Caco-2 (cell line): ENCODE measurements around the gene SLC9A4. TPM values are rescaled to one million over a fixed set of nuclear protein-coding genes. Genes with fewer than 3 reads are reported as not detected.

Experiments used
- BruUV-seq: library from RNA; stranded (reverse); fragments of 400-500 nt; replicated peaks from 2 replicates; lab custom pipeline; 2021; lab: Mats Ljungman, UMichigan
- CTCF ChIA-PET: fragments of 300-600 bp; sonication (Branson Sonifier 250); formaldehyde crosslinking; loops from one replicate; lab custom pipeline; 2022; ENCODE audit warnings: antibody characterized with exemption; lab: Charles Lee
- POLR2A ChIA-PET: fragments of 300-600 bp; sonication (Branson Sonifier 250); formaldehyde crosslinking; loops from one replicate; lab custom pipeline; 2022; ENCODE audit warnings: antibody characterized with exemption; lab: Charles Lee
- DNase-seq, 2 experiments: peaks; one replicate each; pipeline versions ENCODE4 v3.0.0 to v3.0.0-alpha.2; 2020 to 2022
- H3K27me3 ChIP-seq: replicated peaks from 2 replicates; pipeline ENCODE4 v1.6.0; 2011; ENCODE audit warnings: low read length; ENCODE audit not compliant: control insufficient read depth, insufficient read depth
- H3K36me3 ChIP-seq: 2 replicates; pipeline ENCODE4 v1.5.1; 2011; ENCODE audit warnings: low read length; ENCODE audit not compliant: control insufficient read depth, insufficient read depth
- H3K4me1 ChIP-seq: fragments of 250-450 bp; sonication (Bioruptor Pico); 2 replicates; pipeline ENCODE4 v1.5.1; 2020; ENCODE audit warnings: mild to moderate bottlenecking
- H3K4me3 ChIP-seq: 2 replicates; pipeline ENCODE4 v1.5.1; 2011; ENCODE audit warnings: low read depth, mild to moderate bottlenecking, control low read depth, low read length
- H3K9me3 ChIP-seq: fragments of 250-450 bp; sonication (Bioruptor Pico); 2 replicates; pipeline ENCODE4 v1.5.1; 2020; ENCODE audit warnings: mild to moderate bottlenecking, moderate library complexity
- H3K27ac Mint-ChIP-seq: one replicate; pipeline ENCODE4 v1.8.0; 2022; ENCODE audit warnings: mixed read lengths; ENCODE audit not compliant: unreplicated experiment
- H3K27me3 Mint-ChIP-seq: one replicate; pipeline ENCODE4 v1.8.0; 2022; ENCODE audit warnings: mixed read lengths; ENCODE audit not compliant: insufficient read depth, unreplicated experiment
- H3K36me3 Mint-ChIP-seq: one replicate; pipeline ENCODE4 v1.8.0; 2022; ENCODE audit warnings: mild to moderate bottlenecking, mixed read lengths; ENCODE audit not compliant: insufficient read depth, unreplicated experiment
- H3K4me1 Mint-ChIP-seq: one replicate; pipeline ENCODE4 v1.8.0; 2022; ENCODE audit warnings: low read depth, mixed read lengths; ENCODE audit not compliant: unreplicated experiment
- H3K4me3 Mint-ChIP-seq: one replicate; pipeline ENCODE4 v1.8.0; 2022; ENCODE audit warnings: mild to moderate bottlenecking, moderate library complexity, mixed read lengths; ENCODE audit not compliant: unreplicated experiment
- H3K9me3 Mint-ChIP-seq: one replicate; pipeline ENCODE4 v1.8.0; 2022; ENCODE audit warnings: mixed read lengths; ENCODE audit not compliant: unreplicated experiment
- intact Hi-C: fragments of 100-400 bp; cut with micrococcal nuclease; formaldehyde crosslinking; loops from one replicate; pipeline ENCODE4 v1.10.0; 2022; ENCODE audit not compliant: unreplicated experiment
- total RNA-seq: library from RNA; stranded (reverse); gene quantifications from 2 replicates; pipeline ENCODE4 v1.2.3, GENCODE V29; 2022
- TF ChIP-seq, protein P1 (sequence below), 2 experiments: fragments of 200-600 bp in 1 of 2; IDR thresholded peaks; 1 replicate in 1 of 2; 2 replicates in 1 of 2; pipeline versions ENCODE4 v1.5.1 to v1.8.0; 2011 to 2022; ENCODE audit warnings: antibody characterized with exemption in 1 of 2, control low read depth in 1 of 2, inconsistent platforms in 1 of 2, low read depth in 1 of 2, low read length in 1 of 2, mild to moderate bottlenecking in 1 of 2, moderate library complexity in 1 of 2; ENCODE audit not compliant: insufficient read depth in 1 of 2, severe bottlenecking in 1 of 2, unreplicated experiment in 1 of 2

SLC9A4 gene
- total RNA-seq, 1 experiment from 2014 or later = 1.4 TPM

DNA sequence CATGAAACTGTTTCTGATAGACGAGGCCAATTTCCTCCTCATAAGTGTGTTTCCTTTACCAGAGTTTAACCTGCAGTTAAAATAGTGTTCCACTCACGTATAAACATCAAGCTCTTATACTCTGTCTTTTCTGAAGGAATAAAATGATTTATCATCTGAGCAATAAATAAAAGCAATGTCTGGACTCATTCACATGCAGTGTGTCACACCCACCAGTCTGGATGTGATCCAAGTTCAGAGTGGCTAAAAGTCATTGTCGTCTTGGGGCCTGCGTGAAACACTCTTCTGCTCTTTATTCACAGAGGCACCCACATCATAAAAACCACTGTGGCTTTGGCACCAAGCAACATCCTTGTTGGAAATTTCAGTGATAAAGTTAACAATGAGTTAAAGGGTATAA lies 19.5 kb upstream of the SLC9A4 start:
- Histone ChIP-seq H3K4me3 (no peak overlapping the region), H3K36me3 (no peaks in the 10 kb centered on the region), H3K9me3 (no peaks in the 10 kb centered on the region; the same call in 1 of the 2 replicates), H3K4me1 (no peaks in the 10 kb centered on the region), H3K27me3 (no peaks in the 10 kb centered on the region)
- DNase-seq = no peak
- ChIA-PET POLR2A (no interaction called here), CTCF (no interaction called here)
- Mint-ChIP-seq H3K4me1 (no peaks in the 10 kb centered on the region), H3K36me3 (no peaks in the 10 kb centered on the region), H3K27me3 (no peaks in the 10 kb centered on the region), H3K27ac (no peak overlapping the region), H3K9me3 (peaks cover 9% of the 10 kb centered on the region), H3K4me3 (no peak overlapping the region)
- no TSS peak for BruUV-seq
- intact Hi-C loops = loop anchor here (5.0 kb wide), 1 partner anchor 249 kb away; no protein-coding TSS in a partner anchor
- TF ChIP-seq, protein P1, sequence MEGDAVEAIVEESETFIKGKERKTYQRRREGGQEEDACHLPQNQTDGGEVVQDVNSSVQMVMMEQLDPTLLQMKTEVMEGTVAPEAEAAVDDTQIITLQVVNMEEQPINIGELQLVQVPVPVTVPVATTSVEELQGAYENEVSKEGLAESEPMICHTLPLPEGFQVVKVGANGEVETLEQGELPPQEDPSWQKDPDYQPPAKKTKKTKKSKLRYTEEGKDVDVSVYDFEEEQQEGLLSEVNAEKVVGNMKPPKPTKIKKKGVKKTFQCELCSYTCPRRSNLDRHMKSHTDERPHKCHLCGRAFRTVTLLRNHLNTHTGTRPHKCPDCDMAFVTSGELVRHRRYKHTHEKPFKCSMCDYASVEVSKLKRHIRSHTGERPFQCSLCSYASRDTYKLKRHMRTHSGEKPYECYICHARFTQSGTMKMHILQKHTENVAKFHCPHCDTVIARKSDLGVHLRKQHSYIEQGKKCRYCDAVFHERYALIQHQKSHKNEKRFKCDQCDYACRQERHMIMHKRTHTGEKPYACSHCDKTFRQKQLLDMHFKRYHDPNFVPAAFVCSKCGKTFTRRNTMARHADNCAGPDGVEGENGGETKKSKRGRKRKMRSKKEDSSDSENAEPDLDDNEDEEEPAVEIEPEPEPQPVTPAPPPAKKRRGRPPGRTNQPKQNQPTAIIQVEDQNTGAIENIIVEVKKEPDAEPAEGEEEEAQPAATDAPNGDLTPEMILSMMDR (IDR thresholded peaks at IDR 0.05; ENCODE audit: insufficient read depth in 1 of 2, low read depth in 1 of 2, low read length in 1 of 2, severe bottlenecking in 1 of 2, unreplicated experiment in 1 of 2) = no peak

DNA sequence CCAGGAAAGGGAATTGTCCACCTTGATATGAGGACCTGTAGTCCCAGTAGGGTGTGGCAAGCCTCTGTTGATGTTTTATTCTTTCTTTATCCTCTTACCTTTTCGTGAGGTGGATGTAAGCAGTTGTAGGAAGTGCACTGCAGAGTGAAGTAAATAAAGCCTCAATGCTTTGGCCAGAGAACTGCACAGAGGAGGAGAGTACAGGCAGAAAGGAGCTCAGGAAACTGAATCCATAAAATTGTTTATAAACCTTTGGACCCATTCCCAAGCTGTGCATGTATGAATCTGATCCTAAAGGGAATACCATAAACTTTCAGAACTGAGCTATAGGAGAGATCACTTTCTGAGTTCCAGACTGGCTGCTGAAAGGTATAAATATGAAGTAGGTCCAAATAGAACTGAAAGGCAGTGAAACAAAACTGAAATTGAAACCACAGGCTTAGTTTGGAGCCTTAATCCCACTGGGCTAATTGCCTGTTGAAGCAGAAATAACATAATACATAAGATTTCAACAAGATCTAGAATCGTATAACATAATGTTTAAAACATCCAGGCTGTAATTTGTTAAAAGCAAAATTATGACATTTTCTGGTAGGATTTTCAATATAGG lies 17.9 kb upstream of the SLC9A4 start:
- Mint-ChIP-seq H3K27ac (no peak overlapping the region), H3K9me3 (peaks cover 9% of the 10 kb centered on the region), H3K27me3 (peaks cover 3% of the 10 kb centered on the region), H3K36me3 (no peaks in the 10 kb centered on the region), H3K4me1 (no peaks in the 10 kb centered on the region), H3K4me3 (no peak overlapping the region)
- DNase-seq = no peak
- no peaks in the 10 kb centered on the region for H3K27me3 ChIP-seq
- BruUV-seq = no TSS peak
- intact Hi-C loops = no loop called here
- H3K4me1 ChIP-seq = no peaks in the 10 kb centered on the region
- TF ChIP-seq, protein P1 (IDR thresholded peaks at IDR 0.05; ENCODE audit: insufficient read depth in 1 of 2, low read depth in 1 of 2, low read length in 1 of 2, severe bottlenecking in 1 of 2, unreplicated experiment in 1 of 2) = no peak
- POLR2A ChIA-PET = no interaction called here
- CTCF ChIA-PET = interaction anchor here (0.6 kb wide), 1 partner anchor 161 kb away, joined by 3 read pairs; no protein-coding TSS in a partner anchor
- H3K9me3 ChIP-seq = no peaks in the 10 kb centered on the region; the same call in 1 of the 2 replicates
- H3K4me3 ChIP-seq = no peak overlapping the region
- H3K36me3 ChIP-seq = no peaks in the 10 kb centered on the region

DNA sequence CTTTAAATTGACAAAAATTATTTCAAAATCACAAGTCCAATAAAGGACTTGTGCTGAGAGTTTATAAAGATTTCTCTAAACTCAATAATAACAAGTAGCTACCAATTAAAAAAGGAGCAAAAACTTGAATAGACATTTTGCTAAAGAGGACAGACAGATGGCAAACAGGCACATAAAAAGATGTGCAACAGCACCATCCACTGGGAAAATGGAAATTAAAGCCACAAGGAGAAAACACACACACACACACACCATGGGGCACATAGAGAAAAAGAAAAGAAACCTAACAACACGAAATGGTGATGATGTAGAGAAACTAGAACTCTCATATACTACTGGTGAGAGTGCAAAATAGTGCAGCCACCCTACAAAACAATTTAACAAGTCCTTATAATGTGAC lies 12.6 kb upstream of the SLC9A4 start:
- Histone ChIP-seq H3K9me3 (no peaks in the 10 kb centered on the region; the same call in 1 of the 2 replicates), H3K27me3 (no peaks in the 10 kb centered on the region), H3K36me3 (no peaks in the 10 kb centered on the region), H3K4me1 (no peaks in the 10 kb centered on the region), H3K4me3 (no peak overlapping the region)
- Mint-ChIP-seq H3K27ac (no peak overlapping the region), H3K4me1 (no peaks in the 10 kb centered on the region), H3K9me3 (peaks cover 8% of the 10 kb centered on the region), H3K4me3 (no peak overlapping the region), H3K27me3 (peaks cover 3% of the 10 kb centered on the region), H3K36me3 (no peaks in the 10 kb centered on the region)
- BruUV-seq = no TSS peak
- TF ChIP-seq, protein P1 (IDR thresholded peaks at IDR 0.05; ENCODE audit: insufficient read depth in 1 of 2, low read depth in 1 of 2, low read length in 1 of 2, severe bottlenecking in 1 of 2, unreplicated experiment in 1 of 2) = no peak
- intact Hi-C loops = no loop called here
- ChIA-PET POLR2A (interaction anchor here (0.6 kb wide), 1 partner anchor 155 kb away, joined by 3 read pairs; no protein-coding TSS in a partner anchor), CTCF (interaction anchor here (0.9 kb wide), 1 partner anchor 220 kb away, joined by 4 read pairs; no protein-coding TSS in a partner anchor)
- DNase-seq = no peak
